K562 (cell line): ENCODE data around the gene ENDOG. TPM values are rescaled to one million over a fixed set of nuclear protein-coding genes. Genes with fewer than 3 reads are reported as not detected.

Experiments used
- ATAC-seq: fragments of 200-7000 bp; cut with Tn5 transposase; 3 replicates; pipeline ENCODE4 v1.9.1; 2020; ENCODE audit warnings: moderate library complexity
- BruUV-seq: library from RNA; stranded (reverse); fragments of 400-500 nt; replicated peaks from 2 replicates; lab custom pipeline; 2021; lab: Mats Ljungman, UMichigan
- CTCF ChIA-PET: fragments of 300-600 bp; formaldehyde crosslinking; extraction: SDS; loops from one replicate; lab custom pipeline; 2021; ENCODE audit warnings: low intra/inter-chr PET ratio; lab: Yijun Ruan, JAX
- POLR2A ChIA-PET: fragments of 300-600, 350-650 bp; sonication (Branson Sonifier 250); formaldehyde crosslinking; extraction: SDS; loops from one replicate; lab custom pipeline; 2021; ENCODE audit warnings: antibody characterized with exemption, inconsistent platforms; lab: Yijun Ruan, JAX
- DNase-seq, 4 experiments: peaks; one replicate each; pipeline versions ENCODE4 v3.0.0 to v3.0.0-alpha.2; 2011 to 2018; ENCODE audit warnings: low spot score in 3 of 4, mixed read lengths in 3 of 4; ENCODE audit errors: extremely low read depth in 1 of 4
- FAIRE-seq: peaks from 2 replicates; lab custom pipeline; 2011; peaks lifted over from hg19 to GRCh38; lab: Jason Lieb, UNC
- H2AFZ ChIP-seq: 2 replicates; pipeline ENCODE4 v1.6.0; 2011; ENCODE audit warnings: low read depth, low read length, control low read depth, inconsistent platforms
- H3K27ac ChIP-seq: fragments of 200-600 bp; 3 replicates; pipeline ENCODE4 v1.8.0; 2011; ENCODE audit warnings: low read depth, mild to moderate bottlenecking, control low read depth, inconsistent platforms, low read length, moderate library complexity, mixed read lengths; ENCODE audit errors: extremely low read depth
- H3K27me3 ChIP-seq, 2 experiments: fragments of 300-600 bp in 1 of 2; 2 replicates in 1 of 2; 3 replicates in 1 of 2; pipeline versions ENCODE4 v1.6.0 to v1.8.0; 2011; ENCODE audit warnings: inconsistent platforms in 2 of 2, low read length in 2 of 2, mild to moderate bottlenecking in 1 of 2, mixed read lengths in 1 of 2, moderate library complexity in 1 of 2; ENCODE audit not compliant: control insufficient read depth in 2 of 2, insufficient read depth in 2 of 2
- H3K36me3 ChIP-seq: fragments of 300-600 bp; 3 replicates; pipeline ENCODE4 v1.8.0; 2011; ENCODE audit warnings: mild to moderate bottlenecking, low read length, inconsistent platforms; ENCODE audit not compliant: control insufficient read depth, insufficient read depth
- H3K4me1 ChIP-seq, 2 experiments: fragments of 200-600 bp in 1 of 2; replicated peaks in 1 of 2; 2 replicates in 1 of 2; 3 replicates in 1 of 2; pipeline versions ENCODE4 v1.5.1 to v1.8.0; 2011; ENCODE audit warnings: inconsistent platforms in 2 of 2, low read length in 2 of 2, mild to moderate bottlenecking in 1 of 2, mixed read lengths in 1 of 2, moderate library complexity in 1 of 2; ENCODE audit not compliant: control insufficient read depth in 2 of 2, insufficient read depth in 2 of 2
- H3K4me2 ChIP-seq: 2 replicates; pipeline ENCODE4 v1.6.1; 2011; ENCODE audit warnings: low read length, control low read depth, inconsistent platforms, mixed read lengths; ENCODE audit not compliant: insufficient read depth
- H3K4me3 ChIP-seq: fragments of 200-600 bp; sonication (generic), shearing (Covaris generic); 2 replicates; pipeline ENCODE4 v1.5.1; 2016; ENCODE audit warnings: control low read depth, inconsistent platforms
- H3K79me2 ChIP-seq: fragments of 200-600 bp; 3 replicates; pipeline ENCODE4 v1.8.0; 2011; ENCODE audit warnings: low read length, inconsistent platforms; ENCODE audit not compliant: control insufficient read depth, insufficient read depth
- H3K9ac ChIP-seq, 2 experiments: 2 replicates each; pipeline versions ENCODE4 v1.6.0 to v1.6.1; 2011; ENCODE audit warnings: low read depth in 2 of 2, low read length in 2 of 2, control low read depth in 1 of 2, inconsistent platforms in 1 of 2, mild to moderate bottlenecking in 1 of 2, mixed read lengths in 1 of 2; ENCODE audit not compliant: insufficient read depth in 1 of 2
- H3K9me1 ChIP-seq: one replicate; pipeline ENCODE4 v1.6.0; 2011; ENCODE audit warnings: inconsistent platforms, mild to moderate bottlenecking, low read length, moderate library complexity; ENCODE audit not compliant: control insufficient read depth, insufficient read depth
- H3K9me3 ChIP-seq: replicated peaks from 2 replicates; pipeline ENCODE4 v1.5.1; 2011; ENCODE audit warnings: low read depth, low read length, inconsistent platforms; ENCODE audit not compliant: control insufficient read depth, insufficient read depth
- H4K20me1 ChIP-seq: replicated peaks from 2 replicates; pipeline ENCODE4 v1.6.1; 2011; ENCODE audit warnings: low read length, inconsistent platforms, mixed read lengths; ENCODE audit not compliant: control insufficient read depth, insufficient read depth
- ARID1B ChIP-seq: fragments of 450-650 bp; IDR thresholded peaks from 2 replicates; pipeline ENCODE4 v1.6.1; 2016; ENCODE audit warnings: antibody characterized with exemption, mild to moderate bottlenecking, inconsistent platforms
- ARNT ChIP-seq, 2 experiments: fragments of 450-650 bp; IDR thresholded peaks; 2 replicates each; pipeline ENCODE4 v1.6.1; 2016; ENCODE audit warnings: mild to moderate bottlenecking in 1 of 2
- BRD4 ChIP-seq: fragments of 200-600 bp; sonication (generic); IDR thresholded peaks from 2 replicates; pipeline ENCODE4 v1.6.1; 2017; ENCODE audit warnings: inconsistent platforms
- CBFA2T3 ChIP-seq: fragments of 450-650 bp; IDR thresholded peaks from 2 replicates; pipeline ENCODE4 v1.6.1; 2017
- CREB1 ChIP-seq, 2 experiments: sonication (generic) in 1 of 2; formaldehyde crosslinking in 1 of 2; IDR thresholded peaks; 2 replicates each; pipeline versions ENCODE4 v1.6.1 to v1.8.0; 2012 to 2022; ENCODE audit warnings: inconsistent platforms in 1 of 2, mild to moderate bottlenecking in 1 of 2, missing genetic modification reagents in 1 of 2, moderate library complexity in 1 of 2
- EZH2 ChIP-seq: IDR thresholded peaks from 2 replicates; pipeline ENCODE4 v1.6.1; 2012; ENCODE audit warnings: low read depth, mild to moderate bottlenecking, inconsistent platforms, low read length, borderline replicate concordance
- HMBOX1 ChIP-seq: sonication (generic); IDR thresholded peaks from 2 replicates; pipeline ENCODE4 v1.6.1; 2016
- HNRNPLL ChIP-seq: fragments of 200-400 bp; formaldehyde crosslinking; IDR thresholded peaks from 2 replicates; pipeline ENCODE4 v1.6.1; 2017; ENCODE audit warnings: low read length, low read depth, mild to moderate bottlenecking; ENCODE audit not compliant: poor library complexity, severe bottlenecking
- ID3 ChIP-seq, 2 experiments: fragments of 250-450 bp in 1 of 2; fragments of 450-650 bp in 1 of 2; sonication (Bioruptor Pico) in 1 of 2; IDR thresholded peaks; 2 replicates each; pipeline versions ENCODE4 v1.6.1 to v1.8.0; 2016 to 2021; ENCODE audit warnings: mild to moderate bottlenecking in 2 of 2, moderate library complexity in 2 of 2, missing compliant biosample characterization in 1 of 2, missing genetic modification characterization in 1 of 2
- KDM5B ChIP-seq: fragments of 200-600 bp; sonication (generic); IDR thresholded peaks from 2 replicates; pipeline ENCODE4 v1.6.1; 2012; ENCODE audit warnings: low read depth, mild to moderate bottlenecking, moderate library complexity, low read length, control low read depth, inconsistent platforms; ENCODE audit not compliant: insufficient replicate concordance
- LARP7 ChIP-seq: fragments of 450-650 bp; IDR thresholded peaks from 2 replicates; pipeline ENCODE4 v1.6.1; 2016
- MAFF ChIP-seq: IDR thresholded peaks from 2 replicates; pipeline ENCODE4 v1.6.1; 2012; ENCODE audit warnings: low read length, improper control_type of control experiment
- RNF2 ChIP-seq: sonication (generic); IDR thresholded peaks from 2 replicates; pipeline ENCODE4 v1.6.1; 2016
- TCF7 ChIP-seq: sonication (generic); IDR thresholded peaks from 2 replicates; pipeline ENCODE4 v1.6.1; 2016; ENCODE audit warnings: antibody characterized with exemption, borderline replicate concordance
- TEAD4 ChIP-seq, 2 experiments: sonication (generic) in 1 of 2; formaldehyde crosslinking in 1 of 2; IDR thresholded peaks; 2 replicates each; pipeline versions ENCODE4 v1.6.1 to v1.8.0; 2012 to 2022; ENCODE audit warnings: borderline replicate concordance in 1 of 2, inconsistent platforms in 1 of 2, low read length in 1 of 2, mild to moderate bottlenecking in 1 of 2, missing genetic modification reagents in 1 of 2
- THAP12 ChIP-seq: fragments of 250-450 bp; sonication (Bioruptor Pico); IDR thresholded peaks from 2 replicates; pipeline ENCODE4 v1.9.0; 2021; ENCODE audit warnings: mild to moderate bottlenecking, inconsistent platforms
- THRAP3 ChIP-seq: fragments of 450-650 bp; IDR thresholded peaks from 2 replicates; pipeline ENCODE4 v1.6.1; 2016; ENCODE audit warnings: mild to moderate bottlenecking, inconsistent platforms, borderline replicate concordance
- ZNF699 ChIP-seq: fragments of 250-450 bp; sonication (Bioruptor Pico); IDR thresholded peaks from 2 replicates; pipeline ENCODE4 v1.8.0; 2021; ENCODE audit warnings: mild to moderate bottlenecking, moderate library complexity; ENCODE audit not compliant: insufficient replicate concordance
- WGBS: fragments of 100-300 bp; shearing (Covaris generic); methylation state at CpG from one replicate; pipeline ENCODE4 v1.1.6; 2016; ENCODE audit warnings: low coverage, mixed read lengths; ENCODE audit not compliant: insufficient coverage; ENCODE audit errors: missing lambda C conversion rate; 5-methylcytosine and 5-hydroxymethylcytosine counted together
- in situ Hi-C: fragments of 300-500 bp; cut with MboI; formaldehyde crosslinking; loops from 4 replicates; pipeline ENCODE4 v1.15.0; 2018; ENCODE audit warnings: inconsistent platforms, mixed read lengths
- intact Hi-C: fragments of 100-400 bp; cut with micrococcal nuclease; formaldehyde crosslinking; loops from 2 replicates; pipeline ENCODE4 v1.14.2; 2022
- polyA plus RNA-seq, 8 experiments: library from polyadenylated mRNA; depleted of rRNA in 4 of 8; stranded (reverse) in 5 of 8; unstranded in 3 of 8; fragments of >200 nt; fragmentation: Nextera tagmentation in 2 of 8; fragmentation: Illumina TruSeq in 1 of 8; extraction: Ambion mirVana in 2 of 8; extraction: Trizol in 1 of 8; gene quantifications; 2 replicates each; pipeline versions ENCODE4 v1.2.1 to v1.2.3, GENCODE V29; 2011 to 2014; ENCODE audit warnings: inconsistent platforms in 1 of 8, missing spikeins in 1 of 8
- total RNA-seq, 7 experiments: library from RNA; depleted of rRNA in 6 of 7; stranded (reverse); fragments of >200 nt in 6 of 7; fragmentation: Illumina TruSeq in 2 of 7; extraction: Trizol in 2 of 7; gene quantifications; 2 replicates each; pipeline versions ENCODE4 v1.2.1 to v1.2.3, GENCODE V29; 2011 to 2021; ENCODE audit warnings: low replicate concordance in 1 of 7

The ENDOG gene
- total and polyA plus RNA-seq, 9 of the 15 experiments (the other 6 are each of a cell fraction or from before 2014, with no cell fraction given): 1.2 to 91.0 (median 25.5) TPM

- Histone ChIP-seq H3K9me1 (peaks cover 10% of the 10 kb centered on the region), H3K4me1 (peaks cover 21 to 26% of the 10 kb centered on the region in 2 experiments; a peak in 4 of 5 replicates), H4K20me1 (no peaks in the 10 kb centered on the region), H3K36me3 (peaks cover 7% of the 10 kb centered on the region; the same call in 2 of the 3 replicates), H3K27ac (peak overlapping the region; percentile 79), H3K27me3 (no peaks in the 10 kb centered on the region), H3K4me2 (peak overlapping the region; percentile 81), H3K4me3 (no peak overlapping the region; the same call in 1 of the 2 replicates), H3K9me3 (peaks cover 8% of the 10 kb centered on the region), H3K9ac (peak overlapping the region; percentile 55 to 72), H2AFZ (peak overlapping the region; percentile 67), H3K79me2 (peaks cover 4% of the 10 kb centered on the region; the same call in 1 of the 3 replicates)
- FAIRE-seq: peak; percentile 100
- peak; percentile 95 for ATAC-seq
- intact Hi-C loops (loop anchor here (1.0 kb wide), 1 partner anchor 16 kb away; the partner anchor contains the start of gene SPOUT1), in situ Hi-C loops (no loop called here)
- no TSS peak for BruUV-seq
- CTCF ChIA-PET: no interaction called here
- POLR2A ChIA-PET: interaction anchor here (0.5 to 2.5 kb wide), 11 partner anchors 9 to 111 kb away, joined by 3 to 9 read pairs (median 3); partner anchors contain the start of gene SPOUT1
- WGBS: 20% methylated on average over 12 of the region's 13 CpGs
- peak; percentile 92 to 94 (median 94) for DNase-seq
- TF ChIP-seq CBFA2T3: peak; percentile 95
- TF ChIP-seq HMBOX1: peak; percentile 54; the same call in 1 of the 2 replicates
- TF ChIP-seq TEAD4 (IDR thresholded peaks at IDR 0.05; ENCODE audit: low read length): peak; percentile 88
- TF ChIP-seq TEAD4 (CRISPR knock-in tag; IDR thresholded peaks at IDR 0.05; ENCODE audit: borderline replicate concordance): no peak
- TF ChIP-seq ID3 (CRISPR knock-in tag; IDR thresholded peaks at IDR 0.05): no peak
- 0 out of 2 replicates have a peak, but pooled peaks have one; percentile 3 for TF ChIP-seq ID3 (tag; IDR thresholded peaks at IDR 0.05)
- TF ChIP-seq ARNT (IDR thresholded peaks at IDR 0.05): no peak
- no peak for TF ChIP-seq THAP12 (CRISPR knock-in tag)
- no peak for TF ChIP-seq TCF7
- no peak for TF ChIP-seq LARP7
- TF ChIP-seq KDM5B: peak; percentile 55
- TF ChIP-seq ZNF699 (CRISPR knock-in tag): no peak
- no peak for TF ChIP-seq MAFF
- TF ChIP-seq ARID1B: peak; percentile 96
- TF ChIP-seq RNF2: peak; percentile 37; the same call in 1 of the 2 replicates
- TF ChIP-seq THRAP3: no peak
- TF ChIP-seq BRD4: no peak
- TF ChIP-seq HNRNPLL: no peak
- TF ChIP-seq EZH2: no peak
- TF ChIP-seq CREB1 (IDR thresholded peaks at IDR 0.05): peak; percentile 16; the same call in 1 of the 2 replicates
- TF ChIP-seq CREB1 (CRISPR knock-in tag; IDR thresholded peaks at IDR 0.05): no peak; the same call in 1 of the 2 replicates
These were observed 27.1 kb downstream of the ENDOG start for GRCh38 chr9:128845186-128845931.
